ENCODE data around the gene NFE2L2. TPM values are rescaled to one million over a fixed set of nuclear protein-coding genes. Genes with fewer than 3 reads are reported as not detected.
"Not testable (repeated sequence)": the region's sequence is repeated elsewhere in the genome, so short reads cannot be mapped to it uniquely, and the experiment has no call there.

The NFE2L2 gene
- total and polyA plus RNA-seq, 7 donors: 46.7 to 103 (median 88.3) TPM

DNA sequence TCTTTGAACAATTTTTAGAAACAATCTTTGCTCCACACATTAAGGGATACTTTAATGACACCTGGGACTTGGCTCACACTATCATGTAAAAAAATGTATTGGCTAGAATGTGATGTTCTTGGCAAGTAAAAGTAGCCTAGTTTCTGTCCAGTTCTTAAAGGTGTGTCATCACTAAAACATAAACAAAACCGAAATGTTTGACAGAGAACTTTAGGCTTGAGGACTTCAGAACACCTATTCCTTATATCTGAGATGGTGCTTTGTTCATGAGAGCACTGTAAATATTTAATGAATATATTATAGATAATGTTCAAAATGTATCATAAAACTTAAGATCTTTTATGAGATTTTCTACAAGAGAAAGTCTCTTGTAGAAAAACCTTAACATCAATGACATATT lies 71.7 kb downstream of the NFE2L2 start:
- no peak for TF ChIP-seq POLR2A (IDR thresholded peaks at IDR 0.05)
- TF ChIP-seq, protein P1, sequence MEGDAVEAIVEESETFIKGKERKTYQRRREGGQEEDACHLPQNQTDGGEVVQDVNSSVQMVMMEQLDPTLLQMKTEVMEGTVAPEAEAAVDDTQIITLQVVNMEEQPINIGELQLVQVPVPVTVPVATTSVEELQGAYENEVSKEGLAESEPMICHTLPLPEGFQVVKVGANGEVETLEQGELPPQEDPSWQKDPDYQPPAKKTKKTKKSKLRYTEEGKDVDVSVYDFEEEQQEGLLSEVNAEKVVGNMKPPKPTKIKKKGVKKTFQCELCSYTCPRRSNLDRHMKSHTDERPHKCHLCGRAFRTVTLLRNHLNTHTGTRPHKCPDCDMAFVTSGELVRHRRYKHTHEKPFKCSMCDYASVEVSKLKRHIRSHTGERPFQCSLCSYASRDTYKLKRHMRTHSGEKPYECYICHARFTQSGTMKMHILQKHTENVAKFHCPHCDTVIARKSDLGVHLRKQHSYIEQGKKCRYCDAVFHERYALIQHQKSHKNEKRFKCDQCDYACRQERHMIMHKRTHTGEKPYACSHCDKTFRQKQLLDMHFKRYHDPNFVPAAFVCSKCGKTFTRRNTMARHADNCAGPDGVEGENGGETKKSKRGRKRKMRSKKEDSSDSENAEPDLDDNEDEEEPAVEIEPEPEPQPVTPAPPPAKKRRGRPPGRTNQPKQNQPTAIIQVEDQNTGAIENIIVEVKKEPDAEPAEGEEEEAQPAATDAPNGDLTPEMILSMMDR (IDR thresholded peaks at IDR 0.05): no peak
- TF ChIP-seq EP300 (IDR thresholded peaks at IDR 0.05): no peak
- TF ChIP-seq POLR2AphosphoS5 (IDR thresholded peaks at IDR 0.05): no peak
- H3K4me3 ChIP-seq: no peak overlapping the region
- H3K4me1 ChIP-seq: no peaks in the 10 kb centered on the region
- intact Hi-C loops (cut with DNase I): no loop called here
- DNase-seq: no peak
- H3K27ac ChIP-seq: no peak overlapping the region
- H3K9me3 ChIP-seq: no peaks in the 10 kb centered on the region
- no peaks in the 10 kb centered on the region for H3K27me3 ChIP-seq
- no peaks in the 10 kb centered on the region for H3K36me3 ChIP-seq
- WGBS, 2 donors: 49 to 74% methylated on average over 1 of the region's 1 CpG

DNA sequence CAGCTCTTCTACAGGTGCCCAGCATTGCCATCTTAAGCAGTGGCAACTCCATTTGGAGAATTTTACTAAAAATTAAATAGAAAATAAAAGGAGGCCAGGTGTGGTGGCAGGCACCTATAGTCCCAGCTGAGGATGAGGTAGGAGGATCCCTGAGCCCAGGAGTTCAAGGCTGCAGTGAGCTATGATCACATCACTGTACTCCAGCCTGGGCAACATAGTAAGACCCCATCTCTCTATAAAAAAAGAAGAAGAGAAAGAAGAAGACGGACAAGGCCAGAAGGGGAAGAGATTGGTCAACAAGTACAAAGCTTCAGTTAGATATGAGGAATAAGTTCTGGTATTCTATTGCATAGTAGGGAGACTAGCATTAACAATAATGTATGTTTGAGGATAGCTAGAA lies 73.6 kb downstream of the NFE2L2 start:
- DNase-seq: no peak
- intact Hi-C loops (cut with DNase I): no loop called here
- TF ChIP-seq POLR2AphosphoS5 (IDR thresholded peaks at IDR 0.05) (no peak), EP300 (IDR thresholded peaks at IDR 0.05) (no peak), POLR2A (IDR thresholded peaks at IDR 0.05) (no peak)
- TF ChIP-seq, protein P1 (IDR thresholded peaks at IDR 0.05): no peak
- 93 to 94% methylated on average over 1 of the region's 1 CpG for WGBS, 2 donors
- Histone ChIP-seq H3K27me3 (no peaks in the 10 kb centered on the region), H3K36me3 (no peaks in the 10 kb centered on the region), H3K9me3 (no peaks in the 10 kb centered on the region), H3K4me1 (no peaks in the 10 kb centered on the region), H3K4me3 (no peak overlapping the region), H3K27ac (no peak overlapping the region)

DNA sequence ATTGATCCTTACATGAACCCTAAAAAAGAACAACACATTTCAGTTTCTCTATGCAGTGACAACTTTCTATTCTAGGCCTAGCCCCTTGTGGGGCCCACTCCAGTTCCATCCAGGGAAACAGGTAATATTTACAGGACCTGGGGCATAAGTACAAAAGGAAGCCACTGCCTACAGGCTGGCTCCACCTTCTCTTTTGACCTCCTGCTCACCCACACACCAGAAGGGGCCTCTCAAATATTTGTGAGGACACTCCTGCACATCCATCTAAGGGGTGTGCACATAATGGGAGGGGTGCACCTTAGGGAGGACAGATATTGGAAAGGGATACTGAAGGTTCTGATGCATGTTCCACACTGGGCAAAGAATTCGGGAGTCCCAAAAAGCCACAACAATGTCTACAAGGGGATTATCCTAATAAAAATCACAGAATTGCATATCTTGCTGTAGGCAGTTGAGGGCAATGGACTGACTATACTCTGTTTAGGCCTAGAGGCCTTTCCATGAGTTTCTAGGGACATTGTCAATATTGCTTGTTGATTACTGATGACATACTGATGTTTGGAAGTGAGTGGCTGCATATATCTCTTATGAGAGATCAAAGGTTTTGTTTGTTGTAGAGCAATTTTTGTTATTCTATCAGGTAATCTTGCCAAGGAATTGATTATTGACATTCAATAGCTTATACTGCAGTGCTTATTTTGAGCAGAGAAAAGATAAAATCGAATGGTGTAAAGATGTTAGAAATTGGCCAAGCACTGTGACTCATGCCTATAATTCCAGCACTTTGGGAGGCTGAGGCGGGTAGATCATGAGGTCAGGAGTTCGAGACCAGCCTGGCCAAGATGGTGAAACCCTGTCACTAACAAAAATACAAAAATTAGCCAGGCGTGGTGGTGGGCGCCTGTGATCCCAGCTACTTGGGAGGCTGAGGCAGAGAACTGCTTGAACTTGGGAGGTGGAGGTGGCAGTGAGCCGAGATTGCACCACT lies 75.8 kb downstream of the NFE2L2 start:
- H3K9me3 ChIP-seq: no peaks in the 10 kb centered on the region
- no peaks in the 10 kb centered on the region for H3K36me3 ChIP-seq
- no peak for DNase-seq
- no peak overlapping the region for H3K27ac ChIP-seq
- intact Hi-C loops (cut with DNase I): no loop called here
- no peaks in the 10 kb centered on the region for H3K27me3 ChIP-seq
- TF ChIP-seq POLR2AphosphoS5 (IDR thresholded peaks at IDR 0.05) (no peak), POLR2A (IDR thresholded peaks at IDR 0.05) (no peak), EP300 (IDR thresholded peaks at IDR 0.05) (no peak)
- TF ChIP-seq, protein P1 (IDR thresholded peaks at IDR 0.05): no peak
- 85 to 90% methylated on average over 7 of the region's 7 CpGs for WGBS, 2 donors
- no peak overlapping the region for H3K4me3 ChIP-seq
- H3K4me1 ChIP-seq: no peaks in the 10 kb centered on the region

DNA sequence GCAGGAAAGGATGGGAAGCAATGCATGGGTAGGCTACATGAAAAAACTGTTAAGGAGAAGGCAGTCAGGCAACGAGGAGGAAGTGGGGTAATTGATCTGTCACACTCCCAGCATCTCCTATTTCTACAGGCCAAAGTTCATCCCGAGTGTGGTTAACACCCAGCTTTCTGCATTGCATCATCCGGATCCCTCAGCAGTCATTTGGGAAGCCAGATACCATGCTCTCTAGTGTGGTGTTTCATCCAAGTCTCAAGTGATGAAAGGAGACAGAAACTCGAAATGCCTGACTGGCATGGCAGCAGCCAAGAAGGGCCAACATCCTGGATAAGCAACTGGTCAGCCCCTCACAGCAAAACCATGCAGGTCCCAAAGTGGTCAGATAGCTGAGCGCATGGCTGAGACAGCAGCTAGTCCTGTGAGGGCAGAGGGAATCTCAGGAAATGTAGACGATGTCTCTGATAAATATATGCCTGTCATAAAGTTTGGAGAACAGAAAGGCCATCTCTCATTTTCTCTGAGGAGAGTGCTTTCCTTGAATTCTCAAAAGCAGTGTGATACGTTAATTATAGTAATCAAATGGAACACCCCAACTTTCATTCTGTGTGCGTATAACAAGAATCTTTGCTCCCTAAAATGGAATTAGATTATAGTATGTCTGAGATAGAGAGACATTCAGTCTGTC lies 76.8 kb downstream of the NFE2L2 start:
- no peak overlapping the region for H3K27ac ChIP-seq
- H3K27me3 ChIP-seq: no peaks in the 10 kb centered on the region
- no peak for TF ChIP-seq EP300 (IDR thresholded peaks at IDR 0.05)
- no peak for TF ChIP-seq POLR2A (IDR thresholded peaks at IDR 0.05)
- TF ChIP-seq, protein P1 (IDR thresholded peaks at IDR 0.05): no peak
- TF ChIP-seq POLR2AphosphoS5 (IDR thresholded peaks at IDR 0.05): no peak
- no peaks in the 10 kb centered on the region for H3K9me3 ChIP-seq
- no peak overlapping the region for H3K4me3 ChIP-seq
- intact Hi-C loops (cut with DNase I): no loop called here
- DNase-seq: no peak
- no peaks in the 10 kb centered on the region for H3K4me1 ChIP-seq
- WGBS, 2 donors: 41 to 63% methylated on average over 8 of the region's 8 CpGs
- H3K36me3 ChIP-seq: no peaks in the 10 kb centered on the region

DNA sequence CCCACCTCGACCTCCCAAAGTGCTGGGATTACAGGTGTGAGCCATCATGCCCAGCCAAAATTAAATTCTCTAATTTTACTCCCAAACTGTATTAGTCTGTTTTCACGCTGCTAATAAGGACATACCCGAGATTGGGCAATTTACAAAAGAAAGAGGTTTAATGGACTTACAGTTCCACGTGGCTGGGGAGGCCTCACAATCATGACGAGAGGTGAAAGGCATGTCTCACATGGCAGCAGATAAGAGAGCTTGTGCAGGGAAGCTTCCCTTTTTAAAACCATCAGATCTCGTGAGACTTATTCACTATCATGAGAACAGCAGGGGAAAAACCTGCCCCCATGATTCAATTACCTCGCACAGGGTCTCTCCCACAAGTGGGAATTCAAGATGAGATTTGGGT lies 78.5 kb downstream of the NFE2L2 start:
- H3K27ac ChIP-seq; H3K36me3 ChIP-seq; intact Hi-C loops (cut with DNase I); H3K4me1 ChIP-seq; DNase-seq; H3K9me3 ChIP-seq; H3K4me3 ChIP-seq; H3K27me3 ChIP-seq: not testable (repeated sequence)
- WGBS, 2 donors: 79 to 82% methylated on average over 7 of the region's 7 CpGs

All from sigmoid colon (tissue), 7 donors.